MM.1S (cell line): ENCODE data around the gene B4GALT5.
"Not testable (repeated sequence)": the region's sequence is repeated elsewhere in the genome, so short reads cannot be mapped to it uniquely, and the experiment has no call there.

ENCODE experiments used
- DNase-seq: peaks from one replicate; pipeline ENCODE4 v3.0.0-alpha.2; 2015
- H2AFZ ChIP-seq: fragments of 300-600 bp; sonication (generic); 2 replicates; pipeline ENCODE4 v1.6.0; 2016; ENCODE audit warnings: antibody characterized with exemption, low read length
- H3F3A ChIP-seq: fragments of 300-600 bp; sonication (generic); 2 replicates; pipeline ENCODE4 v1.6.1; 2016; ENCODE audit warnings: mild to moderate bottlenecking, antibody characterized with exemption, low read length, moderate library complexity, mixed read lengths; ENCODE audit not compliant: insufficient read depth
- H3K27ac ChIP-seq: fragments of 300-600 bp; sonication (generic); 2 replicates; pipeline ENCODE4 v1.5.1; 2016; ENCODE audit warnings: mild to moderate bottlenecking, low read length
- H3K27me3 ChIP-seq: fragments of 300-600 bp; sonication (generic); replicated peaks from 2 replicates; pipeline ENCODE4 v1.6.0; 2016; ENCODE audit warnings: low read length; ENCODE audit not compliant: insufficient read depth
- H3K36me3 ChIP-seq: fragments of 300-600 bp; sonication (generic); replicated peaks from 2 replicates; pipeline ENCODE4 v1.6.1; 2016; ENCODE audit warnings: mild to moderate bottlenecking, low read length, mixed read lengths; ENCODE audit not compliant: insufficient read depth
- H3K4me1 ChIP-seq: fragments of 300-600 bp; sonication (generic); 2 replicates; pipeline ENCODE4 v1.6.1; 2016; ENCODE audit warnings: low read length, mixed read lengths
- H3K4me2 ChIP-seq: fragments of 300-600 bp; sonication (generic); 2 replicates; pipeline ENCODE4 v1.6.0; 2016; ENCODE audit warnings: low read depth, low read length
- H3K4me3 ChIP-seq: fragments of 300-600 bp; sonication (generic); 2 replicates; pipeline ENCODE4 v1.5.1; 2016; ENCODE audit warnings: low read length, mixed read lengths
- H3K79me2 ChIP-seq: fragments of 300-600 bp; sonication (generic); 2 replicates; pipeline ENCODE4 v1.6.1; 2016; ENCODE audit warnings: mixed run types, low read length, mixed read lengths
- H3K9ac ChIP-seq: fragments of 300-600 bp; sonication (generic); 2 replicates; pipeline ENCODE4 v1.6.1; 2016; ENCODE audit warnings: low read length, mixed read lengths
- H3K9me2 ChIP-seq: fragments of 300-600 bp; sonication (generic); replicated peaks from 2 replicates; pipeline ENCODE4 v1.6.1; 2016; ENCODE audit warnings: mild to moderate bottlenecking, low read length, mixed read lengths; ENCODE audit not compliant: insufficient read depth
- H3K9me3 ChIP-seq: fragments of 300-600 bp; sonication (generic); replicated peaks from 2 replicates; pipeline ENCODE4 v1.6.1; 2016; ENCODE audit warnings: mild to moderate bottlenecking, low read length, mixed read lengths; ENCODE audit not compliant: insufficient read depth
- H4K20me1 ChIP-seq: fragments of 300-600 bp; sonication (generic); 2 replicates; pipeline ENCODE4 v1.6.1; 2016; ENCODE audit warnings: mild to moderate bottlenecking, low read length, moderate library complexity, mixed read lengths; ENCODE audit not compliant: insufficient read depth
- EZH2 ChIP-seq: fragments of 300-600 bp; sonication (generic); optimal IDR thresholded peaks from 2 replicates; pipeline ENCODE3; 2017; ENCODE audit warnings: low read depth, mild to moderate bottlenecking, antibody characterized with exemption, low read length, mixed read lengths
- EZH2phosphoT487 ChIP-seq: fragments of 300-600 bp; sonication (generic); IDR thresholded peaks from 2 replicates; pipeline ENCODE4 v1.6.1; 2018; ENCODE audit warnings: antibody characterized with exemption, low read length
- TF ChIP-seq, protein P1 (sequence below): fragments of 300-600 bp; sonication (generic); IDR thresholded peaks from 2 replicates; pipeline ENCODE4 v1.5.1; 2016; ENCODE audit warnings: antibody characterized with exemption, low read length, mixed read lengths

B4GALT5 gene, protein sequence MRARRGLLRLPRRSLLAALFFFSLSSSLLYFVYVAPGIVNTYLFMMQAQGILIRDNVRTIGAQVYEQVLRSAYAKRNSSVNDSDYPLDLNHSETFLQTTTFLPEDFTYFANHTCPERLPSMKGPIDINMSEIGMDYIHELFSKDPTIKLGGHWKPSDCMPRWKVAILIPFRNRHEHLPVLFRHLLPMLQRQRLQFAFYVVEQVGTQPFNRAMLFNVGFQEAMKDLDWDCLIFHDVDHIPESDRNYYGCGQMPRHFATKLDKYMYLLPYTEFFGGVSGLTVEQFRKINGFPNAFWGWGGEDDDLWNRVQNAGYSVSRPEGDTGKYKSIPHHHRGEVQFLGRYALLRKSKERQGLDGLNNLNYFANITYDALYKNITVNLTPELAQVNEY

DNA sequence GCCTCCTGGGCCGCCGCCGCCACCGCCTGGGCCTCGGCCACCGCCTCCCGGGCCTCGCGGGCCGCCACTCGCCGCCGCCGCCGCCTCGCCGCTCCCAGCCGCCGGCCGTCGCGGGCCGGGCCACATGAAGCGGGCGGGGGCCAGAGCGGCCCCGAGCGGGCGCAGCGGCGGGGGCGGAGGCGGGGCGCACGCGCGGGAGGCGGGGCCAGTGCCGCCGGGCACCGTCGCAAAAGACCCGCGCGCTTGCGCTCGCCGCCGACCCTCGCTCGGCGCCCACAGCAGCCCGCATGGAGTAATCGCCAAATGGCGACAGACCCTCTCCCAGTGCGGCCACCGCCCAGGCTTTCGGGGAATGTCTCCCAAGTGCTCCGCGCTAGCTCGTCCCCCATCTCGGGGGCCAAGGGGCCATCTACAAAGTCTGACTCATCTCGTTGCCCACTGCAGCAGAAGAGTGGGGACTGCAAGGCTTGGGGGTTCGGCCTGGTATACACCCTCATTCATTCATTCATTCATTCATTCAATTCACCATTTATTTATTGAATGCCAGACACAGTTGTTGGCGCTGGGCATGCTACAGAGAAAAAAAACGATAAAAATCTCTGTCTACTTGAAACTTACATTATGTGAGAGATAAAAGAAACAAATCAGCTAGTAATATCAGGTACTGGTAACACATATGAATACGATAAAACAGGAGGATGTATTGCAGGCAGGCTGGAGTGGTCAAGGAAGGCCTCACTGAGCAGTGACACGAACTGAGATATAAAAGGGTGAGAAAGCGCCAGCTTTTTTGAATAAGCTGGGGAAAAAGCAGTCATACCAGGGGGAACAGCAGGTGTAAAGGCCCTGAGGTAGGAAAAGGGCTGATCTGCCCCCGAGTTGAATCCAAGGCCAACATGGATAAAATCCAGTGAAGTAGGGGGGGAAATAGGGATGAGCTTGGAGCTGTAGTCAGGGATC is at the start of gene B4GALT5:
Gene B4GALT5, minus strand, starts transcription at position 126 of the 960 bp plus-strand sequence. CDS start 188 bp downstream, outside the sequence.
- H3K27ac ChIP-seq: no peak within 1 kb of the TSS
- peak within 1 kb of the TSS; percentile 91 for H3K4me3 ChIP-seq
- no peaks in the 10 kb centered on the region for H3F3A ChIP-seq
- peak within 1 kb of the TSS; percentile 88 for H3K4me2 ChIP-seq
- DNase-seq: peak; percentile 73
- no peaks in the 10 kb centered on the region for H3K27me3 ChIP-seq
- H3K9me2 ChIP-seq: no peaks in the 10 kb centered on the region
- no peaks in the 10 kb centered on the region for H3K9me3 ChIP-seq
- H3K4me1 ChIP-seq: peaks cover 13% of the 10 kb centered on the region
- no peaks in the 10 kb centered on the region for H4K20me1 ChIP-seq
- TF ChIP-seq, protein P1, sequence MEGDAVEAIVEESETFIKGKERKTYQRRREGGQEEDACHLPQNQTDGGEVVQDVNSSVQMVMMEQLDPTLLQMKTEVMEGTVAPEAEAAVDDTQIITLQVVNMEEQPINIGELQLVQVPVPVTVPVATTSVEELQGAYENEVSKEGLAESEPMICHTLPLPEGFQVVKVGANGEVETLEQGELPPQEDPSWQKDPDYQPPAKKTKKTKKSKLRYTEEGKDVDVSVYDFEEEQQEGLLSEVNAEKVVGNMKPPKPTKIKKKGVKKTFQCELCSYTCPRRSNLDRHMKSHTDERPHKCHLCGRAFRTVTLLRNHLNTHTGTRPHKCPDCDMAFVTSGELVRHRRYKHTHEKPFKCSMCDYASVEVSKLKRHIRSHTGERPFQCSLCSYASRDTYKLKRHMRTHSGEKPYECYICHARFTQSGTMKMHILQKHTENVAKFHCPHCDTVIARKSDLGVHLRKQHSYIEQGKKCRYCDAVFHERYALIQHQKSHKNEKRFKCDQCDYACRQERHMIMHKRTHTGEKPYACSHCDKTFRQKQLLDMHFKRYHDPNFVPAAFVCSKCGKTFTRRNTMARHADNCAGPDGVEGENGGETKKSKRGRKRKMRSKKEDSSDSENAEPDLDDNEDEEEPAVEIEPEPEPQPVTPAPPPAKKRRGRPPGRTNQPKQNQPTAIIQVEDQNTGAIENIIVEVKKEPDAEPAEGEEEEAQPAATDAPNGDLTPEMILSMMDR: no peak
- TF ChIP-seq EZH2 (no peak), EZH2phosphoT487 (no peak)
- H3K36me3 ChIP-seq: no peaks in the 10 kb centered on the region
- H2AFZ ChIP-seq: peak within 1 kb of the TSS; percentile 92
- peaks cover 43% of the 10 kb centered on the region for H3K79me2 ChIP-seq
- H3K9ac ChIP-seq: peak within 1 kb of the TSS; percentile 80

DNA sequence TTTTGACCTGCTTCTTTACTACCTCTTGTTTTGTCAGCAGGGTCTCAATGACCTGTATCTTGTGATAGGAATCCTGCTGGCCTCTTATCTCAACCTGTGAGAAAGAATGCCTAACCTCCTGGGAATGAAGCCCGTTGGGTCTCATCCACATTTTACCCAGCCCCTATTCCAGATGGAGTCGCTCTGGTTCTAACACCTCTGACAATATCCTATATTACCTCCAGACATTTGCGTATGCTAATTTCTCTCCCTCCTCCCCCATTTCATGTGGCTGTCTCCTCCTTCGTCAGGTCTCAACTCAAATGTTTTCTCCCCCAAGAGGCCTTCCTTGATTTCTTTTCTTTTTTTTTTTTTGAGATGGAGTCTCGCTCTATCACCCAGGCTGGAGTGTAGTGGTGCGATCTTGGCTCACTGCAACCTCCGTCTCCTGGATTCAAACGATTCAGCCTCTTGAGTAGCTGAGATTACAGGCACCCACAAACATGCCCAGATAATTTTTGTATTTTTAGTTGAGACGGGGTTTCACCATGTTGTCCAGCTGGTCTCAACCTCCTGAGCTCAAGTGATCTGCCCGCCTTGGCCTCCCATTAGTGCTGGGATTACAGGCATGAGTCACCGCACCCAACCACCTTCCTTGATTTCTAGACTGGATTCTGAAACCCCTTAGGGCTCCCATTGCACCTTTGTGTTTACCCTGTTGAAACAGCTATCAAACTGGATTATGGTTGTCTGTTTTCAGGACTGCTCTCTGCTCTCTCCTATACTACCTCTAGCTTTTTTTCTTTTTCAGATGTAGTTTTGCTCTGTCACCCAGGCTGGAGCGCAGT is 49.5 kb upstream of the B4GALT5 start:
- H3K4me1 ChIP-seq: peaks cover 1% of the 10 kb centered on the region
- H3K4me3 ChIP-seq: no peak overlapping the region
- no peak overlapping the region for H3K4me2 ChIP-seq
- H3K9me3 ChIP-seq: no peaks in the 10 kb centered on the region
- peaks cover 2% of the 10 kb centered on the region; the same call in 1 of the 2 replicates for H3F3A ChIP-seq
- no peak for DNase-seq
- H3K79me2 ChIP-seq: no peaks in the 10 kb centered on the region
- H3K9ac ChIP-seq: no peak overlapping the region
- H3K27me3 ChIP-seq: no peaks in the 10 kb centered on the region
- no peaks in the 10 kb centered on the region for H3K36me3 ChIP-seq
- TF ChIP-seq EZH2phosphoT487 (no peak), EZH2 (no peak)
- TF ChIP-seq, protein P1: no peak
- no peak overlapping the region for H2AFZ ChIP-seq
- H4K20me1 ChIP-seq: no peaks in the 10 kb centered on the region
- no peak overlapping the region for H3K27ac ChIP-seq
- no peaks in the 10 kb centered on the region for H3K9me2 ChIP-seq

DNA sequence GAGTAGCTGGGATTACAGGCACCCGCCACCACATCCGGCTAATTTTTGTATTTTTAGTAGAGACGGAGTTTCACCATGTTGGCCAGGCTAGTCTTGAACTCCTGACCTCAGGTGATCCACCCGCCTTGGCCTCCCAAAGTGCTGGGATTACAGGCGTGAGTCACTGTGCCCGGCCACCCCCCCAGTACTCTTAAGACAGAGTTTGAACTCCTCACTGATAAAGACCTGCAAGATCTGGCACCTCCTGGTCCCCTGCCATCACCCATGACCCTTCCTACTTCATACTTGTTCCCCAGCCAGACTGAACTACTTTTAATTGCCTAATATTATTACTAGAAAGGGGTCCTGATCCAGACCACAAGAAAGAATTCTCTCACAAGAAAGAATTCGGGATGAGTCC is 48.2 kb upstream of the B4GALT5 start:
- H3F3A ChIP-seq, DNase-seq, H3K4me1 ChIP-seq, H3K4me3 ChIP-seq, H3K9me2 ChIP-seq, H3K9ac ChIP-seq, H3K36me3 ChIP-seq, H2AFZ ChIP-seq, H3K4me2 ChIP-seq, H3K27ac ChIP-seq, H4K20me1 ChIP-seq, H3K9me3 ChIP-seq, H3K79me2 ChIP-seq, H3K27me3 ChIP-seq: not testable (repeated sequence)
